ENCODE data around the gene HMG20B. TPM values are rescaled to one million over a fixed set of nuclear protein-coding genes. Genes with fewer than 3 reads are reported as not detected.

The HMG20B gene
- total and polyA plus RNA-seq, 2 of the 8 experiments (the other 6 are each of a cell fraction or from before 2014, with no cell fraction given) = 42.9 to 74.2 TPM

DNA sequence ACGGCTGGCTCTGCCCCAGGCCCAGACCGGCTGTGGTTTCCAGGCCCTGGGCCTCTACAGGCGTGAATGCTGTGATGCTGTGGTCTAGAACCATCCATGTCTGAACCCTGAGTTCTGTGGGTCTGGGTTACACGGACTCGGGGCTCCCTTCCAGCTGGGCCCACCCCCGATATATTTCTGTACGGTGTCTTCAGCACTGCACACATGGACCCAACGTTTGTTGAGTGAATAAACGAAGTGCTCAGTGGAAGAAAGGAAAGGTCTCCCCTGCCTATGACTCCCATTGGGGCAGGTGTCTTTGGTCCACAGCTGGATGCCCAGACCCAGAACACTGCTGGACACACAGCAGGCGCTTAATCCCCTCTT lies 27.1 kb upstream of the HMG20B start:
- Histone ChIP-seq H4K5ac (ENCODE audit: insufficient read length, low read depth, low read length) (no peak overlapping the region), H3K79me1 (ENCODE audit: low read depth, low read length) (no peaks in the 10 kb centered on the region), H3K4me1 (replicated peaks in 1 of 4; ENCODE audit: control insufficient read depth in 3 of 4, insufficient read depth in 4 of 4, low read length in 3 of 4) (no peaks in the 10 kb centered on the region), H4K8ac (ENCODE audit: extremely low read depth, insufficient read depth, low read length) (no peak overlapping the region; the same call in 1 of the 2 replicates), H3K4me3 (ENCODE audit: extremely low read depth in 1 of 4, insufficient read depth in 2 of 4, low read depth in 3 of 4, low read length in 4 of 4) (no peak overlapping the region), H2AFZ (ENCODE audit: low read length) (no peak overlapping the region), H3K18ac (ENCODE audit: extremely low read depth, low read length) (no peak overlapping the region), H3K23ac (ENCODE audit: insufficient read length) (no peak overlapping the region), H3K56ac (replicated peaks; ENCODE audit: insufficient read length, low read depth, low read length) (no peak overlapping the region), H3K36me3 (ENCODE audit: control insufficient read depth in 2 of 4, insufficient read depth in 4 of 4, low read length in 3 of 4) (peaks cover 0 to 5% (median 1%) of the 10 kb centered on the region in 4 experiments; a peak in 2 of 8 replicates), H3K14ac (ENCODE audit: insufficient read length) (no peak overlapping the region), H2BK20ac (ENCODE audit: low read length) (no peak overlapping the region), H3K79me2 (ENCODE audit: control insufficient read depth in 1 of 2, insufficient read depth in 2 of 2, low read length in 2 of 2) (no peaks in the 10 kb centered on the region), H2BK12ac (ENCODE audit: low read depth, low read length) (no peak overlapping the region), H2BK120ac (replicated peaks; ENCODE audit: low read depth, low read length) (no peak overlapping the region), H3K27me3 (replicated peaks in 1 of 4; ENCODE audit: control insufficient read depth in 3 of 4, extremely low read depth in 1 of 4, insufficient read depth in 3 of 4, low read length in 3 of 4) (no peaks in the 10 kb centered on the region), H3K23me2 (ENCODE audit: low read depth, low read length) (no peaks in the 10 kb centered on the region), H2AK5ac (ENCODE audit: low read depth, low read length) (no peak overlapping the region), H3K9ac (replicated peaks in 1 of 4; ENCODE audit: extremely low read depth in 1 of 4, low read depth in 3 of 4, low read length in 3 of 4) (no peak overlapping the region), H3K4ac (replicated peaks; ENCODE audit: insufficient read length, low read depth, low read length) (no peak overlapping the region), H3K27ac (ENCODE audit: low read depth, low read length) (no peak overlapping the region), H4K20me1 (replicated peaks in 1 of 2; ENCODE audit: control insufficient read depth in 1 of 2, insufficient read depth in 2 of 2, low read length in 2 of 2) (peaks cover 8 to 20% of the 10 kb centered on the region in 2 experiments), H2BK5ac (ENCODE audit: low read depth, low read length) (no peak overlapping the region), H2BK15ac (ENCODE audit: low read length) (no peak overlapping the region), H3K4me2 (ENCODE audit: insufficient read depth in 1 of 2, low read depth in 2 of 2, low read length in 2 of 2) (no peak overlapping the region), H4K91ac (replicated peaks; ENCODE audit: insufficient read length, low read length) (no peak overlapping the region), H3K9me3 (ENCODE audit: insufficient read depth in 2 of 2, low read depth in 1 of 2, low read length in 1 of 2) (no peaks in the 10 kb centered on the region)
- CTCF ChIA-PET (ENCODE audit: partially characterized antibody) = interaction anchor here (0.7 to 7.5 kb wide), 22 partner anchors 12 to 241 kb away, joined by 3 to 66 read pairs (median 4); partner anchors contain the start of genes GIPC3 and MFSD12
- FAIRE-seq = no peak
- DNase-seq (ENCODE audit: low read depth in 1 of 2, low spot score in 2 of 2) = no peak
- TF ChIP-seq TCF12 (IDR thresholded peaks at IDR 0.05; ENCODE audit: low read depth, low read length) (no peak), CBX5 (IDR thresholded peaks at IDR 0.05; ENCODE audit: low read depth, low read length) (no peak), RXRA (IDR thresholded peaks at IDR 0.05; ENCODE audit: insufficient read depth, low read depth, low read length) (no peak), HDAC2 (IDR thresholded peaks at IDR 0.05; ENCODE audit: borderline replicate concordance in 1 of 2, low read depth in 2 of 2, low read length in 2 of 2) (no peak), JUN (IDR thresholded peaks at IDR 0.05; ENCODE audit: low read depth, low read length) (no peak), RFX5 (IDR thresholded peaks at IDR 0.05; ENCODE audit: borderline replicate concordance, low read depth, low read length) (no peak), FOSL1 (IDR thresholded peaks at IDR 0.05; ENCODE audit: insufficient read depth, low read depth, low read length) (no peak), NRF1 (IDR thresholded peaks at IDR 0.05; ENCODE audit: low read depth, low read length) (no peak)
- POLR2A ChIA-PET (ENCODE audit: partially characterized antibody) = interaction anchor here (0.6 to 2.6 kb wide), 12 partner anchors 9 to 164 kb away, joined by 3 to 12 read pairs (median 3); partner anchors contain the start of genes HMG20B and MFSD12
- 83% methylated on average over 10 of the region's 10 CpGs; no CpG with 5 or more reads in 1 of the 2 experiments for WGBS, 2 experiments (ENCODE audit: extremely low coverage in 1 of 2, insufficient coverage in 1 of 2, insufficient read length in 1 of 2, insufficient replicate concordance in 2 of 2, low coverage in 1 of 2, low lambda C conversion rate in 2 of 2, missing lambda C conversion rate in 1 of 2)
